ENCODE data around the gene TNFRSF4. TPM values are rescaled to one million over a fixed set of nuclear protein-coding genes. Genes with fewer than 3 reads are reported as not detected.

The TNFRSF4 gene
- total RNA-seq, 1 donor from 2014 or later: not detected

- no peak for TF ChIP-seq CTCF (IDR thresholded peaks at IDR 0.05)
- no peak for TF ChIP-seq POLR2A (IDR thresholded peaks at IDR 0.05)
- TF ChIP-seq POLR2AphosphoS5 (IDR thresholded peaks at IDR 0.05; ENCODE audit: insufficient read depth in 1 of 2, low read depth in 1 of 2): no peak
- H3K9me3 ChIP-seq: no peaks in the 10 kb centered on the region
- intact Hi-C loops (cut with DNase I): loop anchor here (10.0 kb wide), 1 partner anchor 111 kb away; no protein-coding TSS in a partner anchor
- DNase-seq (ENCODE audit: extremely low spot score in 2 of 2): no peak
- H3K4me1 ChIP-seq: peaks cover 39% of the 10 kb centered on the region
- H3K27me3 ChIP-seq: peaks cover 7% of the 10 kb centered on the region
- H3K36me3 ChIP-seq: no peaks in the 10 kb centered on the region
- no peak overlapping the region for H3K4me3 ChIP-seq
- H3K27ac ChIP-seq: no peak overlapping the region
Observed at GRCh38 chr1:1236176-1236763, 22.3 kb upstream of the TNFRSF4 start.

- no peak for TF ChIP-seq POLR2A (IDR thresholded peaks at IDR 0.05)
- TF ChIP-seq CTCF (IDR thresholded peaks at IDR 0.05): no peak
- no peak for TF ChIP-seq POLR2AphosphoS5 (IDR thresholded peaks at IDR 0.05; ENCODE audit: insufficient read depth in 1 of 2, low read depth in 1 of 2)
Observed at GRCh38 chr1:1235016-1235744, 21.2 kb upstream of the TNFRSF4 start.

GRCh38 chr1:1234180-1234808 lies 20.3 kb upstream of the TNFRSF4 start:
- intact Hi-C loops (cut with DNase I): loop anchor here (10.0 kb wide), 1 partner anchor 109 kb away; no protein-coding TSS in a partner anchor

More at GRCh38 chr1:1235016-1235744, 21.2 kb upstream of the TNFRSF4 start:
- intact Hi-C loops (cut with DNase I): loop anchor here (10.0 kb wide), 1 partner anchor 110 kb away; no protein-coding TSS in a partner anchor
- Histone ChIP-seq H3K27me3 (peaks cover 7% of the 10 kb centered on the region), H3K4me1 (peaks cover 49% of the 10 kb centered on the region), H3K36me3 (no peaks in the 10 kb centered on the region), H3K9me3 (no peaks in the 10 kb centered on the region), H3K4me3 (no peak overlapping the region), H3K27ac (no peak overlapping the region)
- no peak for DNase-seq (ENCODE audit: extremely low spot score in 2 of 2)

GRCh38 chr1:1233567-1233892 lies 19.6 kb upstream of the TNFRSF4 start:
- TF ChIP-seq POLR2A (IDR thresholded peaks at IDR 0.05): no peak
- TF ChIP-seq CTCF (IDR thresholded peaks at IDR 0.05): no peak
- TF ChIP-seq POLR2AphosphoS5 (IDR thresholded peaks at IDR 0.05; ENCODE audit: insufficient read depth in 1 of 2, low read depth in 1 of 2): no peak
- no peak overlapping the region for H3K4me3 ChIP-seq
- no peak for DNase-seq (ENCODE audit: extremely low spot score in 2 of 2)
- intact Hi-C loops (cut with DNase I): loop anchor here (10.0 kb wide), 1 partner anchor 109 kb away; no protein-coding TSS in a partner anchor
- H3K9me3 ChIP-seq: no peaks in the 10 kb centered on the region
- peaks cover 3% of the 10 kb centered on the region for H3K27me3 ChIP-seq
- H3K4me1 ChIP-seq: peaks cover 55% of the 10 kb centered on the region
- H3K36me3 ChIP-seq: peaks cover 0 to 4% of the 10 kb centered on the region in 2 donors
- H3K27ac ChIP-seq: no peak overlapping the region

More at GRCh38 chr1:1234180-1234808, 20.3 kb upstream of the TNFRSF4 start:
- Histone ChIP-seq H3K9me3 (no peaks in the 10 kb centered on the region), H3K27ac (no peak overlapping the region), H3K27me3 (peaks cover 5% of the 10 kb centered on the region), H3K36me3 (no peaks in the 10 kb centered on the region), H3K4me3 (no peak overlapping the region), H3K4me1 (peaks cover 52% of the 10 kb centered on the region)
- TF ChIP-seq CTCF (IDR thresholded peaks at IDR 0.05): no peak
- DNase-seq (ENCODE audit: extremely low spot score in 2 of 2): no peak
